Mesothelial cell of epicardium (in vitro differentiated cells): ENCODE results near the gene VIPR2. TPM values are rescaled to one million over a fixed set of nuclear protein-coding genes. Genes with fewer than 3 reads are reported as not detected.

Experiments used
- DNase-seq, 2 experiments: peaks; one replicate each; pipeline ENCODE4 v3.0.0; 2021; ENCODE audit warnings: low spot score in 2 of 2; ENCODE audit not compliant: unreplicated experiment in 2 of 2
- H3K27ac Mint-ChIP-seq: 2 replicates; pipeline ENCODE4 v1.8.0; 2021; ENCODE audit warnings: mixed read lengths
- H3K27me3 Mint-ChIP-seq: 2 replicates; pipeline ENCODE4 v1.8.0; 2021; ENCODE audit warnings: low read depth, mixed read lengths
- H3K36me3 Mint-ChIP-seq: 2 replicates; pipeline ENCODE4 v1.8.0; 2021; ENCODE audit warnings: mixed read lengths
- H3K4me1 Mint-ChIP-seq: 2 replicates; pipeline ENCODE4 v1.8.0; 2021; ENCODE audit warnings: mixed read lengths
- H3K4me3 Mint-ChIP-seq: 2 replicates; pipeline ENCODE4 v1.8.0; 2021; ENCODE audit warnings: mild to moderate bottlenecking, moderate library complexity, mixed read lengths
- H3K9me3 Mint-ChIP-seq: 2 replicates; pipeline ENCODE4 v1.8.0; 2021; ENCODE audit warnings: mixed read lengths
- total RNA-seq: library from RNA; stranded (reverse); gene quantifications from 3 replicates; pipeline ENCODE4 v1.2.1, GENCODE V29; 2021
- TF ChIP-seq, protein P1 (sequence below): fragments of 200-600 bp; sonication (generic); IDR thresholded peaks from one replicate; pipeline ENCODE4 v1.5.0; 2021; ENCODE audit warnings: antibody characterized with exemption; ENCODE audit not compliant: unreplicated experiment

Gene VIPR2
- total RNA-seq, 1 donor from 2014 or later: 0.04 TPM

DNA sequence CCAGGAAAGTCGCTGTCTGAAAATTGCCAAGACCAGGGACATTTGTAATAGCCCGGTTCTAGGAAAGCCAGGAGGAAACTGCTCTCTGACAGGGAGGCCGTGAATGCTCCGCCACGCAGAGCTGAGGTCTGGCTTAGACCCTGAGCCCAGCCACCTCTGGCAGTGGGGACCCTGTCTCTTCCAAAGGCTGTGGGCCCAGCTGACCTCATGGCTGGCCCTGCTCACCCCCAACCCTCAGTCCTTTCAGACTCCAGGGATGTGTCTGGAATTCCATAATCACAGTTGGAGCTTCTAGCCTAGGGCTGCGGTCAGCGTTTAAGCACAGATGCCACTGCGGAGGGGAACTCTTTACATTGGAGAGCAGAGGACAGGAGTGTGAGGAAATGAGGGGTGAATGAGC is 6.6 kb upstream of the VIPR2 start:
- DNase-seq: no peak
- Mint-ChIP-seq H3K4me1 (no peaks in the 10 kb centered on the region), H3K36me3 (no peaks in the 10 kb centered on the region), H3K27me3 (peaks cover 22% of the 10 kb centered on the region), H3K9me3 (no peaks in the 10 kb centered on the region), H3K27ac (no peak overlapping the region), H3K4me3 (no peak overlapping the region)
- TF ChIP-seq, protein P1, sequence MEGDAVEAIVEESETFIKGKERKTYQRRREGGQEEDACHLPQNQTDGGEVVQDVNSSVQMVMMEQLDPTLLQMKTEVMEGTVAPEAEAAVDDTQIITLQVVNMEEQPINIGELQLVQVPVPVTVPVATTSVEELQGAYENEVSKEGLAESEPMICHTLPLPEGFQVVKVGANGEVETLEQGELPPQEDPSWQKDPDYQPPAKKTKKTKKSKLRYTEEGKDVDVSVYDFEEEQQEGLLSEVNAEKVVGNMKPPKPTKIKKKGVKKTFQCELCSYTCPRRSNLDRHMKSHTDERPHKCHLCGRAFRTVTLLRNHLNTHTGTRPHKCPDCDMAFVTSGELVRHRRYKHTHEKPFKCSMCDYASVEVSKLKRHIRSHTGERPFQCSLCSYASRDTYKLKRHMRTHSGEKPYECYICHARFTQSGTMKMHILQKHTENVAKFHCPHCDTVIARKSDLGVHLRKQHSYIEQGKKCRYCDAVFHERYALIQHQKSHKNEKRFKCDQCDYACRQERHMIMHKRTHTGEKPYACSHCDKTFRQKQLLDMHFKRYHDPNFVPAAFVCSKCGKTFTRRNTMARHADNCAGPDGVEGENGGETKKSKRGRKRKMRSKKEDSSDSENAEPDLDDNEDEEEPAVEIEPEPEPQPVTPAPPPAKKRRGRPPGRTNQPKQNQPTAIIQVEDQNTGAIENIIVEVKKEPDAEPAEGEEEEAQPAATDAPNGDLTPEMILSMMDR: no peak

DNA sequence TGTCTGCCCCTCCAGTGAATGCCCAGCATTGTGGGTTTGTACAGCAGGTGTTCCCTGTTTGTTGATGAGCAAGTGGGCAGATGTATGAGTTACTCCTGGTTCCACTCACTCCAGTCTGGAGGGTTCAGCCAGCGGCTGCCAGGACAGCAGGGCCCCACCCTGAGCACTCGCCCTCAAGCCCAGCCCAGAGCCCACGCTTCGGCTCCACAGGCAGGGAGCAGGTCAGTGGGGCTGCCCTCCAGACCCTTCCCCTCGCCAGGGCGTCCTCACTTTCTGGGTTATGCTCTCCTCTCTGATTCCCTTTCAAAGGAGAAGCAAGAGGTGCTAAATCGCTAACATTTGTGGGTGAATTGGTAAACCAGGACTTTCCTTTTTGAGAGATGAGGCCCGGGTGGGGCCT is 4.8 kb upstream of the VIPR2 start:
- TF ChIP-seq, protein P1: no peak
- Mint-ChIP-seq H3K9me3 (no peaks in the 10 kb centered on the region), H3K4me3 (no peak overlapping the region), H3K36me3 (no peaks in the 10 kb centered on the region), H3K27ac (no peak overlapping the region), H3K4me1 (peaks cover 3% of the 10 kb centered on the region), H3K27me3 (peaks cover 27% of the 10 kb centered on the region)
- DNase-seq: no peak

DNA sequence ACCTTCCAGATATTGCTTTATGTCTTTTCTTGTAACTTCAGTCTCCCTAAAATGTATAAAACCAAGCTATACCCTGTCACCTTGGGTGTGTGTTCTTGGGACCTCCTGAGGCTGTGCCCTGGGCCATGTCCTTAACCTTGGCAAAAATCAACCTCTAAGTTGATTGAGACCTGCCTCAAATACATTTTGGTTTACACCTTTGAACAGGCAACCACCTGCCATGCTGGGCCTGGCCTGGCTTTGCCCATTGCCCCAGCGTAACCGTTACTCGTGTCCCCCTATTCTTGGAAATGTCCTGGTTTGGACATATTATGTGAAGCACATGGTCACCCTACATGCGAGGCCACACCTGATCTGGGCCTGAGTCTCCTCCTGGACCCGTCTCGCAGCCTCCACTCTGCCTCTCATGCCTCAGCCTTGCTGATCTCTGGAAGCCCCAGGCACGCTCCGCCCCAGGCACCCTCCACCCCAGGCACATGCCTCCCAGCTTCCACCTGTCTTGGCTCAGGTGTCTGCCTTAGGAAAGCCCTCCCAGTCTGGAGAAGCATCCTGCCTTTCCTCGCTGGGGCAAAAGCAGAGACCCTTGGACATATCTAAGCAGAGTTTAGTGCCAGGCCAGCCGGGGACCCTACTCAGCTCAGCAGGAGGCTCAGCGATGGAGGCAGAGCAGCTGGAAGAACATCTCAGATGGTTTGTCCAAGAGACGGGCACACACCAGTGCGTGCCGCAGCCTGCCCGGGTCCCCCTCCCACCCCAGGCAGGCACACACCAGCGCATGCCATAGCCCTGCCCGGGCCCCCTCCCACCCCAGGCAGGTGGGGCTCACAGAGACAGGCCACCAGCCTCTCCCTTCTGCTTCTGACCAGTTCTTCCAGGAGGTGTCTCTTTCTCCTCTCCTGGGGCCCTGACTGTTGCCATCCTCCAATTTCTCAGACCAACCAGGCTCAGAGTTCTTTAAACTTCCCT is 4.0 kb upstream of the VIPR2 start:
- Mint-ChIP-seq H3K27me3 (peaks cover 34% of the 10 kb centered on the region), H3K4me1 (peaks cover 9% of the 10 kb centered on the region), H3K9me3 (no peaks in the 10 kb centered on the region), H3K27ac (no peak overlapping the region), H3K4me3 (no peak overlapping the region), H3K36me3 (no peaks in the 10 kb centered on the region)
- TF ChIP-seq, protein P1: no peak
- DNase-seq: no peak

DNA sequence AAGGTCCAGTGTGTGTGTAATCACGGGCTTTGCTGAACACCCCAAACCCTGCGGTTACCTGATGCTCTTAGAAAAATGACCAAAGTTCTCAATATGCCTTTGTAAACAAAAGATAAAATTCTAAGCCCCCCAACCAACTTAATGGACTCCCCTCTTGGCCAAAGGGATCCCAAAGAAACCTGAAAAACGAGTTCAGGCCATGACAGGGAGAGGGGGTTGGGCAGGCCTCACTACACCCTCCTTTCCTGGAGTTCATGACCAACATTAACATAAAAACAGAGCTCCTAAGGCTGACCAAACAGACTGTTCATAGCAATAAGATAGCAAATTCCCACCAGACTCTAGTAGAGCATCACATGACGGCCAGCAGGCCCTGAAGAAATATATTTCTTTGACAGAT is 3.0 kb upstream of the VIPR2 start:
- TF ChIP-seq, protein P1: no peak

DNA sequence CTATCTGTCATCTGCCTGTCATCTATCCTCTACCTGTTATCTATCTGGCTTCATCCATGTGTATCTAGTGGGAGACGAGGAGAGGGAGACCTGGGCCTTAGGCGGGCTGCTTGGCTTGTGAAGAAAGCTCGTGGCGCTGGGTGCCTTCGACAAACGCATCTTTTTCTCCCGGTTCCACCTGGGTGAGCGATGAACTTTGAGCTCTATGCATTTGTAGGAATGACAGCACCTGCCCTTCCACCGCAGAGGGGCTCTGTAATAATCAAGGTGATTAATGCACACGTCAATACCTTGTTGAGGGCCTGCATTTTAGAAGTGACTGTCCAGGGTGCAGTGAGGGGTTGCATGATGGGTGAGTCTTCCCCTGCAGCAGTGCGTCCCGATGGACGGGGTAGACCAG is 2.6 kb upstream of the VIPR2 start:
- H3K36me3 Mint-ChIP-seq: no peaks in the 10 kb centered on the region
- TF ChIP-seq, protein P1: no peak
- peaks cover 42% of the 10 kb centered on the region for H3K27me3 Mint-ChIP-seq
- DNase-seq: no peak
- H3K27ac Mint-ChIP-seq: no peak overlapping the region
- peaks cover 10% of the 10 kb centered on the region for H3K4me1 Mint-ChIP-seq
- no peak overlapping the region for H3K4me3 Mint-ChIP-seq
- H3K9me3 Mint-ChIP-seq: no peaks in the 10 kb centered on the region

More for the DNA sequence above, 3.0 kb upstream of the VIPR2 start:
- Mint-ChIP-seq H3K27me3 (peaks cover 38% of the 10 kb centered on the region), H3K36me3 (no peaks in the 10 kb centered on the region), H3K4me3 (no peak overlapping the region), H3K4me1 (peaks cover 10% of the 10 kb centered on the region), H3K27ac (no peak overlapping the region), H3K9me3 (no peaks in the 10 kb centered on the region)
- DNase-seq: no peak
